Caco-2 (cell line): ENCODE measurements around the gene SLC18A3. TPM values are rescaled to one million over a fixed set of nuclear protein-coding genes. Genes with fewer than 3 reads are reported as not detected.
A peak's percentile ranks its signal among the peaks of the same experiment; 100 is the strongest.

Experiments
- BruUV-seq: library from RNA; stranded (reverse); fragments of 400-500 nt; replicated peaks from 2 replicates; lab custom pipeline; 2021; lab: Mats Ljungman, UMichigan
- CTCF ChIA-PET: fragments of 300-600 bp; sonication (Branson Sonifier 250); formaldehyde crosslinking; loops from one replicate; lab custom pipeline; 2022; ENCODE audit warnings: antibody characterized with exemption; lab: Charles Lee
- POLR2A ChIA-PET: fragments of 300-600 bp; sonication (Branson Sonifier 250); formaldehyde crosslinking; loops from one replicate; lab custom pipeline; 2022; ENCODE audit warnings: antibody characterized with exemption; lab: Charles Lee
- DNase-seq, 2 experiments: peaks; one replicate each; pipeline versions ENCODE4 v3.0.0 to v3.0.0-alpha.2; 2020 to 2022
- H3K27me3 ChIP-seq: replicated peaks from 2 replicates; pipeline ENCODE4 v1.6.0; 2011; ENCODE audit warnings: low read length; ENCODE audit not compliant: control insufficient read depth, insufficient read depth
- H3K36me3 ChIP-seq: 2 replicates; pipeline ENCODE4 v1.5.1; 2011; ENCODE audit warnings: low read length; ENCODE audit not compliant: control insufficient read depth, insufficient read depth
- H3K4me1 ChIP-seq: fragments of 250-450 bp; sonication (Bioruptor Pico); 2 replicates; pipeline ENCODE4 v1.5.1; 2020; ENCODE audit warnings: mild to moderate bottlenecking
- H3K4me3 ChIP-seq: 2 replicates; pipeline ENCODE4 v1.5.1; 2011; ENCODE audit warnings: low read depth, mild to moderate bottlenecking, control low read depth, low read length
- H3K9me3 ChIP-seq: fragments of 250-450 bp; sonication (Bioruptor Pico); 2 replicates; pipeline ENCODE4 v1.5.1; 2020; ENCODE audit warnings: mild to moderate bottlenecking, moderate library complexity
- H3K27ac Mint-ChIP-seq: one replicate; pipeline ENCODE4 v1.8.0; 2022; ENCODE audit warnings: mixed read lengths; ENCODE audit not compliant: unreplicated experiment
- H3K27me3 Mint-ChIP-seq: one replicate; pipeline ENCODE4 v1.8.0; 2022; ENCODE audit warnings: mixed read lengths; ENCODE audit not compliant: insufficient read depth, unreplicated experiment
- H3K36me3 Mint-ChIP-seq: one replicate; pipeline ENCODE4 v1.8.0; 2022; ENCODE audit warnings: mild to moderate bottlenecking, mixed read lengths; ENCODE audit not compliant: insufficient read depth, unreplicated experiment
- H3K4me1 Mint-ChIP-seq: one replicate; pipeline ENCODE4 v1.8.0; 2022; ENCODE audit warnings: low read depth, mixed read lengths; ENCODE audit not compliant: unreplicated experiment
- H3K4me3 Mint-ChIP-seq: one replicate; pipeline ENCODE4 v1.8.0; 2022; ENCODE audit warnings: mild to moderate bottlenecking, moderate library complexity, mixed read lengths; ENCODE audit not compliant: unreplicated experiment
- H3K9me3 Mint-ChIP-seq: one replicate; pipeline ENCODE4 v1.8.0; 2022; ENCODE audit warnings: mixed read lengths; ENCODE audit not compliant: unreplicated experiment
- CTCF ChIP-seq, 2 experiments: fragments of 200-600 bp in 1 of 2; IDR thresholded peaks; 1 replicate in 1 of 2; 2 replicates in 1 of 2; pipeline versions ENCODE4 v1.5.1 to v1.8.0; 2011 to 2022; ENCODE audit warnings: antibody characterized with exemption in 1 of 2, control low read depth in 1 of 2, inconsistent platforms in 1 of 2, low read depth in 1 of 2, low read length in 1 of 2, mild to moderate bottlenecking in 1 of 2, moderate library complexity in 1 of 2; ENCODE audit not compliant: insufficient read depth in 1 of 2, severe bottlenecking in 1 of 2, unreplicated experiment in 1 of 2
- intact Hi-C: fragments of 100-400 bp; cut with micrococcal nuclease; formaldehyde crosslinking; loops from one replicate; pipeline ENCODE4 v1.10.0; 2022; ENCODE audit not compliant: unreplicated experiment
- total RNA-seq: library from RNA; stranded (reverse); gene quantifications from 2 replicates; pipeline ENCODE4 v1.2.3, GENCODE V29; 2022

Gene SLC18A3
- total RNA-seq, 1 experiment from 2014 or later, result not detected

- ChIA-PET POLR2A (no interaction called here), CTCF (no interaction called here)
- no peaks in the 10 kb centered on the region for H3K4me1 ChIP-seq
- no peaks in the 10 kb centered on the region for H3K36me3 ChIP-seq
- no peaks in the 10 kb centered on the region for H3K27me3 ChIP-seq
- no peak overlapping the region for H3K4me3 Mint-ChIP-seq
- intact Hi-C loops, result no loop called here
- H3K27me3 Mint-ChIP-seq, result peaks cover 11% of the 10 kb centered on the region
- DNase-seq, result no peak
- H3K4me1 Mint-ChIP-seq, result no peaks in the 10 kb centered on the region
- no TSS peak for BruUV-seq
- H3K4me3 ChIP-seq, result no peak overlapping the region
- no peaks in the 10 kb centered on the region for H3K36me3 Mint-ChIP-seq
- peaks cover 10% of the 10 kb centered on the region for H3K9me3 Mint-ChIP-seq
- TF ChIP-seq CTCF (IDR thresholded peaks at IDR 0.05; ENCODE audit: insufficient read depth in 1 of 2, low read depth in 1 of 2, low read length in 1 of 2, severe bottlenecking in 1 of 2, unreplicated experiment in 1 of 2), result no peak
- no peaks in the 10 kb centered on the region for H3K9me3 ChIP-seq
- H3K27ac Mint-ChIP-seq, result no peak overlapping the region
Measured at GRCh38 chr10:49627038-49627437, 16.9 kb downstream of the SLC18A3 start.

GRCh38 chr10:49627644-49628247, 17.6 kb downstream of the SLC18A3 start:
- Mint-ChIP-seq H3K9me3 (peaks cover 10% of the 10 kb centered on the region), H3K4me1 (no peaks in the 10 kb centered on the region), H3K27ac (no peak overlapping the region), H3K36me3 (no peaks in the 10 kb centered on the region), H3K27me3 (peaks cover 11% of the 10 kb centered on the region), H3K4me3 (no peak overlapping the region)
- Histone ChIP-seq H3K9me3 (no peaks in the 10 kb centered on the region), H3K4me1 (no peaks in the 10 kb centered on the region), H3K27me3 (no peaks in the 10 kb centered on the region), H3K36me3 (no peaks in the 10 kb centered on the region), H3K4me3 (no peak overlapping the region)
- ChIA-PET POLR2A (no interaction called here), CTCF (no interaction called here)
- no TSS peak for BruUV-seq
- TF ChIP-seq CTCF (IDR thresholded peaks at IDR 0.05; ENCODE audit: insufficient read depth in 1 of 2, low read depth in 1 of 2, low read length in 1 of 2, severe bottlenecking in 1 of 2, unreplicated experiment in 1 of 2), result no peak
- intact Hi-C loops, result no loop called here
- peak in 1 of 2 experiments; percentile 29 for DNase-seq

- no peak for TF ChIP-seq CTCF (IDR thresholded peaks at IDR 0.05; ENCODE audit: insufficient read depth in 1 of 2, low read depth in 1 of 2, low read length in 1 of 2, severe bottlenecking in 1 of 2, unreplicated experiment in 1 of 2)
- Mint-ChIP-seq H3K9me3 (peaks cover 10% of the 10 kb centered on the region), H3K4me3 (no peak overlapping the region), H3K27me3 (peaks cover 9% of the 10 kb centered on the region), H3K4me1 (no peaks in the 10 kb centered on the region), H3K36me3 (no peaks in the 10 kb centered on the region), H3K27ac (no peak overlapping the region)
- Histone ChIP-seq H3K27me3 (no peaks in the 10 kb centered on the region), H3K4me3 (no peak overlapping the region), H3K9me3 (no peaks in the 10 kb centered on the region), H3K36me3 (no peaks in the 10 kb centered on the region), H3K4me1 (no peaks in the 10 kb centered on the region)
- ChIA-PET POLR2A (no interaction called here), CTCF (no interaction called here)
- peak in 1 of 2 experiments; percentile 26 for DNase-seq
- BruUV-seq, result no TSS peak
- intact Hi-C loops, result no loop called here
Measured at GRCh38 chr10:49628599-49628998, 18.5 kb downstream of the SLC18A3 start.
